Measurements from ENCODE around the gene HELQ. TPM values are rescaled to one million over a fixed set of nuclear protein-coding genes. Genes with fewer than 3 reads are reported as not detected.
A peak's percentile ranks its signal among the peaks of the same experiment; 100 is the strongest.

HELQ gene, protein sequence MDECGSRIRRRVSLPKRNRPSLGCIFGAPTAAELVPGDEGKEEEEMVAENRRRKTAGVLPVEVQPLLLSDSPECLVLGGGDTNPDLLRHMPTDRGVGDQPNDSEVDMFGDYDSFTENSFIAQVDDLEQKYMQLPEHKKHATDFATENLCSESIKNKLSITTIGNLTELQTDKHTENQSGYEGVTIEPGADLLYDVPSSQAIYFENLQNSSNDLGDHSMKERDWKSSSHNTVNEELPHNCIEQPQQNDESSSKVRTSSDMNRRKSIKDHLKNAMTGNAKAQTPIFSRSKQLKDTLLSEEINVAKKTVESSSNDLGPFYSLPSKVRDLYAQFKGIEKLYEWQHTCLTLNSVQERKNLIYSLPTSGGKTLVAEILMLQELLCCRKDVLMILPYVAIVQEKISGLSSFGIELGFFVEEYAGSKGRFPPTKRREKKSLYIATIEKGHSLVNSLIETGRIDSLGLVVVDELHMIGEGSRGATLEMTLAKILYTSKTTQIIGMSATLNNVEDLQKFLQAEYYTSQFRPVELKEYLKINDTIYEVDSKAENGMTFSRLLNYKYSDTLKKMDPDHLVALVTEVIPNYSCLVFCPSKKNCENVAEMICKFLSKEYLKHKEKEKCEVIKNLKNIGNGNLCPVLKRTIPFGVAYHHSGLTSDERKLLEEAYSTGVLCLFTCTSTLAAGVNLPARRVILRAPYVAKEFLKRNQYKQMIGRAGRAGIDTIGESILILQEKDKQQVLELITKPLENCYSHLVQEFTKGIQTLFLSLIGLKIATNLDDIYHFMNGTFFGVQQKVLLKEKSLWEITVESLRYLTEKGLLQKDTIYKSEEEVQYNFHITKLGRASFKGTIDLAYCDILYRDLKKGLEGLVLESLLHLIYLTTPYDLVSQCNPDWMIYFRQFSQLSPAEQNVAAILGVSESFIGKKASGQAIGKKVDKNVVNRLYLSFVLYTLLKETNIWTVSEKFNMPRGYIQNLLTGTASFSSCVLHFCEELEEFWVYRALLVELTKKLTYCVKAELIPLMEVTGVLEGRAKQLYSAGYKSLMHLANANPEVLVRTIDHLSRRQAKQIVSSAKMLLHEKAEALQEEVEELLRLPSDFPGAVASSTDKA
- total RNA-seq = 10 to 100 TPM in 3 of 4 donors, 1 to 10 TPM in 1; 7.8 to 15.9 (median 12.3) TPM

DNA sequence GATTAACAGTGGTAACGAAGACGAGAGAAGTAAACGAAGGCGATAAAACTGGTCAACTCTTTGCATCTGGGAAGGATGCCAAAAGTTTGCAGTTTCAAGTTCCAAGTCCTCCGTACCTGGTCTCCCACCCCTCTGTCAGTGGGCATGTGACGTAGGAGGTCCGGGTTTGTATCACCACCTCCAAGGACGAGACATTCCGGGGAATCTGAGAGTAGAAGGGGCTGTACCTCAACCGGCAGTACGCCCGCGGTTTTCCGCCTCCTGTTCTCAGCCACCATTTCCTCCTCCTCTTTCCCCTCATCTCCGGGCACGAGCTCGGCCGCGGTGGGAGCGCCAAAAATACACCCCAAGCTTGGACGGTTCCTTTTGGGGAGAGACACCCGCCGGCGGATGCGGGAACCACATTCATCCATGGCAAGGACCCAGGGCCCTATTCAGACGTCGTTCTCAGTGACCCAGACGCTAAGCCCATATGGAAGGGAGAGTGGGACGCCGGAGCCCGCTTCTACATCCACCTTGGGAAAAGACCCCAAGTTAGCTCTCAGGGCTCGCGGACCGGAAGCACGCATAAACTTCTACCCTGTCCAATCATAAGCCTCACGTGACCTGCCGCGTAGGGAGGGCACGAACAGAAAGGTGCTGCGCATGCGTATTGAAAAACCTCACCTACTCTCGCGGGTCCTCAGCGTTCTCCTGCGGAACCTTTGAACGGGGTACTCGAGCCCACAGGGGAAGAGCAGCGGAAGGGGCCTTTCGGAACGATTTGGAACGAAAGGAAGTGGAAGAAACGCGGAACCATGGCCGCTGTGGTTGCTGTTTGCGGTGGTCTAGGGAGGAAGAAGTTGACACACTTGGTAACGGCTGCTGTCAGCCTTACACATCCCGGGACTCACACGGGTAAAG is at the start of gene HELQ, which contains the start of gene MRPS18C:
HELQ (minus strand) TSS at position 543 of the 903 bp plus-strand sequence; CDS start at position 413, 130 bp downstream.
MRPS18C (plus strand) TSS at position 778 of the 903 bp plus-strand sequence; CDS start at position 798, 20 bp downstream.
- Histone ChIP-seq H3K9me3 (no peaks in the 10 kb centered on the region), H3K4me3 (peak within 1 kb of the TSS; percentile 64 to 84 (median 82)), H3K4me1 (peaks cover 24 to 31% (median 29%) of the 10 kb centered on the region in 4 donors), H3K27ac (replicated peaks in 1 of 4) (peak within 1 kb of the TSS; percentile 93 to 97 (median 96)), H3K27me3 (no peaks in the 10 kb centered on the region), H3K36me3 (peaks cover 14 to 55% (median 35%) of the 10 kb centered on the region in 4 donors)
- intact Hi-C loops (cut with DNase I) = loop anchor here (10.0 kb wide), 1 partner anchor 171 kb away; the partner anchor contains the start of gene COQ2
- WGBS = under 1% methylated on average over 50 of the region's 58 CpGs
- TF ChIP-seq POLR2A (IDR thresholded peaks at IDR 0.05; ENCODE audit: low read depth) (peak; percentile 8), POLR2AphosphoS5 (IDR thresholded peaks at IDR 0.05) (peak; percentile 96 to 99), EP300 (IDR thresholded peaks at IDR 0.05) (no peak), CTCF (IDR thresholded peaks at IDR 0.05) (peak in 2 of 3 experiments; percentile 14 to 39)
- peak; percentile 99 for DNase-seq (ENCODE audit: extremely low spot score)

DNA sequence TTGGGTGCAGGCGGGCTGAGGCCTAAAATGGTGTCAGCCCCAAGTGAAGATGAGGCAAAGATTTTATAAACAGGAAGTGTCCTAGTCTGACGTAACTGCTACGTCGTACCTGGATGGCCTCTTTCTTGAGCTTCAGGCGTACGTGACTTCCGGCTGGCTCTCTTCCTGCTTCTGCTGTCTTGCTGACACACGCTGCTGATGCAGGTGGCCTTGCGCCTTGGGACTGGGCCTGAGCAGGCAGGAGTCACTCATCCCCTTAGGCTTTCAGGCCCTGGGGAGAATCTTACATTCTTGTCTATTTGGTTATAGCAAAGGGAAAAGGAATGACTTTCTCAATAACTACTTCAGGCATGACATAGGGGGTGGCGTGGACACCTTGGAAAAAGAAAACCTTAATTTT is 49.4 kb upstream of the HELQ start:
- no peaks in the 10 kb centered on the region for H3K9me3 ChIP-seq
- TF ChIP-seq EP300 (IDR thresholded peaks at IDR 0.05) (no peak), POLR2A (IDR thresholded peaks at IDR 0.05; ENCODE audit: low read depth) (no peak), POLR2AphosphoS5 (IDR thresholded peaks at IDR 0.05) (no peak), CTCF (IDR thresholded peaks at IDR 0.05) (no peak)
- H3K27ac ChIP-seq (replicated peaks in 1 of 4) = no peak overlapping the region
- H3K4me3 ChIP-seq = no peak overlapping the region
- H3K27me3 ChIP-seq = no peaks in the 10 kb centered on the region
- H3K36me3 ChIP-seq = no peaks in the 10 kb centered on the region
- intact Hi-C loops (cut with DNase I) = loop anchor here (10.0 kb wide), 1 partner anchor 1020 kb away; no protein-coding TSS in a partner anchor
- DNase-seq (ENCODE audit: extremely low spot score) = no peak
- H3K4me1 ChIP-seq = no peaks in the 10 kb centered on the region
- 91% methylated on average over 10 of the region's 10 CpGs for WGBS

- no peak for TF ChIP-seq POLR2AphosphoS5 (IDR thresholded peaks at IDR 0.05)
- no peak for TF ChIP-seq POLR2A (IDR thresholded peaks at IDR 0.05; ENCODE audit: low read depth)
- no peak for TF ChIP-seq CTCF (IDR thresholded peaks at IDR 0.05)
- no peak for TF ChIP-seq EP300 (IDR thresholded peaks at IDR 0.05)
- no peaks in the 10 kb centered on the region for H3K4me1 ChIP-seq
Observed at GRCh38 chr4:83504503-83504902, 48.9 kb upstream of the HELQ start.

More at GRCh38 chr4:83504503-83504902, 48.9 kb upstream of the HELQ start:
- H3K36me3 ChIP-seq = no peaks in the 10 kb centered on the region
- intact Hi-C loops (cut with DNase I) = loop anchor here (10.0 kb wide), 1 partner anchor 1020 kb away; no protein-coding TSS in a partner anchor
- H3K27me3 ChIP-seq = no peaks in the 10 kb centered on the region
- DNase-seq (ENCODE audit: extremely low spot score) = no peak
- no peaks in the 10 kb centered on the region for H3K9me3 ChIP-seq
- WGBS = 63% methylated on average over 4 of the region's 4 CpGs
- H3K4me3 ChIP-seq = no peak overlapping the region
- no peak overlapping the region for H3K27ac ChIP-seq (replicated peaks in 1 of 4)
